Endothelial cell (in vitro differentiated cells): Measurements from ENCODE around the gene BNC2. TPM values are rescaled to one million over a fixed set of nuclear protein-coding genes. Genes with fewer than 3 reads are reported as not detected.

Experiments used
- DNase-seq: peaks from one replicate; pipeline ENCODE4 v3.0.0; 2021; ENCODE audit warnings: low spot score
- H3K27ac Mint-ChIP-seq: one replicate; pipeline ENCODE4 v1.8.0; 2021; ENCODE audit warnings: mixed read lengths, inconsistent platforms; ENCODE audit not compliant: unreplicated experiment
- H3K27me3 Mint-ChIP-seq: one replicate; pipeline ENCODE4 v1.8.0; 2021; ENCODE audit warnings: mild to moderate bottlenecking, moderate library complexity, mixed read lengths, inconsistent platforms; ENCODE audit not compliant: unreplicated experiment
- H3K36me3 Mint-ChIP-seq: one replicate; pipeline ENCODE4 v1.8.0; 2021; ENCODE audit warnings: mild to moderate bottlenecking, low read depth, mixed read lengths, inconsistent platforms; ENCODE audit not compliant: unreplicated experiment
- H3K4me1 Mint-ChIP-seq: one replicate; pipeline ENCODE4 v1.8.0; 2021; ENCODE audit warnings: mild to moderate bottlenecking, mixed read lengths, inconsistent platforms; ENCODE audit not compliant: unreplicated experiment
- H3K4me3 Mint-ChIP-seq: one replicate; pipeline ENCODE4 v1.8.0; 2021; ENCODE audit warnings: mild to moderate bottlenecking, mixed read lengths, inconsistent platforms; ENCODE audit not compliant: unreplicated experiment
- H3K9me3 Mint-ChIP-seq: one replicate; pipeline ENCODE4 v1.8.0; 2021; ENCODE audit warnings: mixed read lengths, inconsistent platforms; ENCODE audit not compliant: unreplicated experiment
- total RNA-seq: library from RNA; stranded (reverse); fragmentation: NEBNext Ultra II Directional; extraction: Animal tissue kit (Norgen Biotek cat#: 25700); gene quantifications from one replicate; pipeline ENCODE4 v1.2.1, GENCODE V29; 2021; ENCODE audit not compliant: unreplicated experiment
- TF ChIP-seq, protein P1 (sequence below): fragments of 200-600 bp; sonication (generic); IDR thresholded peaks from one replicate; pipeline ENCODE4 v1.5.0; 2021; ENCODE audit warnings: antibody characterized with exemption; ENCODE audit not compliant: unreplicated experiment

Gene BNC2
- total RNA-seq, 1 donor from 2014 or later = 20.1 TPM

DNA sequence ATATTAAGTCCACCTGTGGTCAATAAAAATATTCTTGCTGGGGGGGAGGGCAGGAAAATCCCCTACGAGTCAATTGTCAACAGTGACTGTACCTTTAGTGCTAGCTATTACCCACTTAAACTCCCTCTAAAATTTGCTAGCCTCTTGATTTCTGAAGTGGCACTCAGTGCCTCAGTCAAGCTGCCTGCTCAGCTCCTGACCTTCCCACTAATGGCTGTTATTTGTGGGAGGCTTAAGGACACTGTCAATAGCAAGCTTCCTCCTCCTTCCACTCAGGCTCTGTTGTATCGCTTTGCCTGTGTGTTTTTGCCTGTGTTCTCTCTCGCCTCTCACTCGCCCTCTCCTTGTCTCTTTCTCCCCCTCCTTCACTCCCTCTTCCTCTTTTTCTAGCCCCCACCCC, 140.8 kb downstream of the BNC2 start:
- Mint-ChIP-seq H3K27ac (no peak overlapping the region), H3K36me3 (no peaks in the 10 kb centered on the region), H3K4me3 (no peak overlapping the region), H3K4me1 (peaks cover 21% of the 10 kb centered on the region), H3K27me3 (peaks cover 2% of the 10 kb centered on the region), H3K9me3 (no peaks in the 10 kb centered on the region)
- DNase-seq = no peak
- TF ChIP-seq, protein P1, sequence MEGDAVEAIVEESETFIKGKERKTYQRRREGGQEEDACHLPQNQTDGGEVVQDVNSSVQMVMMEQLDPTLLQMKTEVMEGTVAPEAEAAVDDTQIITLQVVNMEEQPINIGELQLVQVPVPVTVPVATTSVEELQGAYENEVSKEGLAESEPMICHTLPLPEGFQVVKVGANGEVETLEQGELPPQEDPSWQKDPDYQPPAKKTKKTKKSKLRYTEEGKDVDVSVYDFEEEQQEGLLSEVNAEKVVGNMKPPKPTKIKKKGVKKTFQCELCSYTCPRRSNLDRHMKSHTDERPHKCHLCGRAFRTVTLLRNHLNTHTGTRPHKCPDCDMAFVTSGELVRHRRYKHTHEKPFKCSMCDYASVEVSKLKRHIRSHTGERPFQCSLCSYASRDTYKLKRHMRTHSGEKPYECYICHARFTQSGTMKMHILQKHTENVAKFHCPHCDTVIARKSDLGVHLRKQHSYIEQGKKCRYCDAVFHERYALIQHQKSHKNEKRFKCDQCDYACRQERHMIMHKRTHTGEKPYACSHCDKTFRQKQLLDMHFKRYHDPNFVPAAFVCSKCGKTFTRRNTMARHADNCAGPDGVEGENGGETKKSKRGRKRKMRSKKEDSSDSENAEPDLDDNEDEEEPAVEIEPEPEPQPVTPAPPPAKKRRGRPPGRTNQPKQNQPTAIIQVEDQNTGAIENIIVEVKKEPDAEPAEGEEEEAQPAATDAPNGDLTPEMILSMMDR = no peak

DNA sequence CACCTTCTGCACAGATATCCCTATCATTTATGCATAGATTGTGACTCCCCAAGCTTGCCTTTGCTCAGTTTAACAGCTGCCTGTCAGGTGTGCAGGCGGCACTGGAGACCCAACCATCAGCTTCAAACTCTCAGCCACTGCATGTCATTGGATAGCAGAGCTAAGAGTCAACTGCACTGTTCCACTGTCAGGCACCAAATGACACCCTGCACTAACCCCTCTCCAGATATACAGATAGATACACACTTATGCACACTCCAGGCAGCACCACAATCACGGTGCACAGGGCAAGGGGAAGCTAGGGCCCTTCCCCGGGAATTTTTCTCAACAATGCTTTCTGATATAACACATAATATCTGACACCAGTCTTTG, 142.3 kb downstream of the BNC2 start:
- no peak for DNase-seq
- Mint-ChIP-seq H3K27ac (no peak overlapping the region), H3K9me3 (no peaks in the 10 kb centered on the region)

DNA sequence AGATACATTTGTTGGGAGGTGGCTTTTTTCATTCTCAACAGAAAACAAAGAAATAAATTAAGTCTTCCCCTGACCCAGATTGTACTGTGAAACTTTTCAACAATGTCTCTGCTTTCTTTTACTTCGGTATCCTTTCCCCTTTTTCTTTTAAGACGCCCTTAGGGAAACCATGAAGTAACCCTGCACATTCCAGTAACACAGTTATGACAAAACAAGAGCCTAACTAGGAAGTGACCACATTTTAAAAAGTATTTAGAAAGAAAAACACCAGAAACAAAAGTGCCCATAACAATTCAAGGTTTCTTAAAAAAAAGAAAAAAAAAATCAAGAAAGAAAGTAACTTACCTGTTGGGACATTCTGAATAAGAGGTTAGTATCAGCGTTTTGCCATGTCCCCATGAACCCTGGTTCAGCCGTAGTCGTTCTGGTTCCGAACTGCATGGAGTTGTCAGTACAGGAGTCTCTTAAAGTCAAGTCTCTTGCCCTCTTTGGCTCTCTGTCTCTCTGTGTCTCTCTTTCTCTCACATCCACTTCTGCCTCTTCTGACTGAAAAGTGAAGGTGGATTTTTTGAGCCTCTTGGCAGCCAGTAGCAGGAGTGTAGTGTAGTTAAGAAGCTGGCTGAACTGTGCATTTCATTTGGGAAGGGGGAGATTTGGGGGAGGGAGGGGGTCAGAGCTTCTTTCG, 142.9 kb downstream of the BNC2 start:
- DNase-seq = no peak
- H3K9me3 Mint-ChIP-seq = no peaks in the 10 kb centered on the region
- TF ChIP-seq, protein P1 = no peak
- no peak overlapping the region for H3K27ac Mint-ChIP-seq
- peaks cover 21% of the 10 kb centered on the region for H3K4me1 Mint-ChIP-seq
- H3K36me3 Mint-ChIP-seq = no peaks in the 10 kb centered on the region
- peaks cover 2% of the 10 kb centered on the region for H3K27me3 Mint-ChIP-seq
- peak overlapping the region; percentile 90 for H3K4me3 Mint-ChIP-seq

More for the DNA sequence above, 142.3 kb downstream of the BNC2 start:
- TF ChIP-seq, protein P1 = no peak
- Mint-ChIP-seq H3K4me3 (no peak overlapping the region), H3K36me3 (no peaks in the 10 kb centered on the region), H3K4me1 (peaks cover 21% of the 10 kb centered on the region), H3K27me3 (peaks cover 2% of the 10 kb centered on the region)

DNA sequence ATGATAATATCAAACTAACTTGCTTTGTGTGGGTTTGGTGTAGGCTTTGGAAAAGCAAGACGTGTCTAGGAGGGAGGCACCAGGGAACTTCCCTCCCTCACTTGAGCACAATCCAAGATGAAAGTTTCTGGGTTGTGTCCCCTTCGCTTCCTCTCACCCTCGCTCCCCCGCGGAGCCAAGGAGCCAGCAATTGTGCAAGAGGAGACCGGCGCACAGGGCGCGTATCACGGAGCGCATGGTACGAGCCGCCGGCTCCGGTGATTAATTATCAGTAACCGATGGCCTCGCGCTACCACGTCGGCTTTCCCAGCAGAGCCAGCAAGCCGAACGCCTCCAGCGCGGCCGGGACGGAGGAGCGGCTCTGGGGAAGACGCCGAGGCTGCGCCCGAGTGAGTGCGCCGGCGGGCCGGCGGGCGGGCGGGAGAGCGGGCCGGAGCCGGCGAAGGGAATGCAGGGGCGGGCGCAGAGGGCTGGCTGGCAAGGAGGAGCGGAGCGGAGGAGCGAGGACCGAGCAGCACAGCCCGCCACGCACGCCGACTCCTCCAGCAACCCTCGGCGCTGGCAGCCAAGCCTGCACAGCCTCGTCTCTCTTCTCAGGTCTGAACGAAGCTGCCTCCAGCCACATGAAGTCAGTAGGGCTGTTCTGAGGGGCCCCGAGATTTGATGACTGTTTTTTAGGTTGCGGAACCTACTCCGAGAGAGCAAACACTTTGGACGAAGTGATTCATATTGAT, 143.6 kb downstream of the BNC2 start:
- no peaks in the 10 kb centered on the region for H3K36me3 Mint-ChIP-seq
- TF ChIP-seq, protein P1 = no peak
- peaks cover 21% of the 10 kb centered on the region for H3K4me1 Mint-ChIP-seq
- no peaks in the 10 kb centered on the region for H3K9me3 Mint-ChIP-seq
- no peak overlapping the region for H3K27ac Mint-ChIP-seq
- DNase-seq = peak; percentile 82
- peak overlapping the region; percentile 90 for H3K4me3 Mint-ChIP-seq
- H3K27me3 Mint-ChIP-seq = peaks cover 2% of the 10 kb centered on the region

DNA sequence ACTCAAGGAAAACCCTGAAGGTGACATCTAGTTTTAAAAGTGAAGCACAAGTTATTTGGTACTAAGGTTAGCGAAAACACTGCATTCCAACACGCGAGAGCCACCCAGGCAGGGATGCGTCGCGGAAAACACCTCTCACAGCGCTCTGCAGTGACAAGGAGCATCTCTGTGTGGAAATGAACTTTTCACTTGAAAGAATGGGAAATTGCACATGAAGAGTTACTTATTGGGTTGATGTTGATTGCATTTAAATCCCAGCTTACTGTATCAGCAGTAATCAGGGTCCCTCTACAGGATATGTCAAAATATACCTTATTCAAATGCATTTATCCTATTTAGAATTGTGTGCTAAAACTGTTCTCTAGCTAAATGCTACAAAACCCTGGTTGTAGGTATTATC, 144.4 kb downstream of the BNC2 start:
- no peak for DNase-seq
- Mint-ChIP-seq H3K27me3 (peaks cover 2% of the 10 kb centered on the region), H3K4me1 (peaks cover 21% of the 10 kb centered on the region), H3K4me3 (no peak overlapping the region), H3K27ac (no peak overlapping the region), H3K9me3 (no peaks in the 10 kb centered on the region), H3K36me3 (no peaks in the 10 kb centered on the region)
- TF ChIP-seq, protein P1 = no peak
